Measurements from ENCODE around the gene FZD10. TPM values are rescaled to one million over a fixed set of nuclear protein-coding genes. Genes with fewer than 3 reads are reported as not detected.

Gene FZD10
- total RNA-seq, 3 donors from 2014 or later (not counting 1 experiment from before 2014, with no cell fraction given) = not detected

DNA sequence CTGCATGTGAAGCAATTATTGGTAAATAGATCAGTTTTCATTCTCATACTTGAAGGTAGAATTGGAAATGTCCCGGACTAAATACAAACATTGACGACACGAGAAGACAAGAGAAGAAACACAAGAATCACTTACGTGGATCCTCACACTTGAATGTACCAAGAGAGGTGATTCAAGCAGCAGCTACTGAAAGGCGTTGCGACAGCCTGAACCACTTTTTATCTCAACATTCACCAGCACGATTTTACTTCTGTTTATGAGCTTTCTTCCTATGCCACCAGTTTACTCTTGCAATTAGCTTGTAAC is 3.6 kb upstream of the FZD10 start:
- H3K4me3 ChIP-seq (ENCODE audit: low read length) = no peak overlapping the region
- no peak for TF ChIP-seq CTCF (IDR thresholded peaks at IDR 0.05)
- no peak overlapping the region for H3K27ac ChIP-seq (ENCODE audit: low read length)
- Mint-ChIP-seq H3K36me3 (no peaks in the 10 kb centered on the region), H3K27ac (no peak overlapping the region), H3K27me3 (ENCODE audit: low read depth in 2 of 2) (peaks cover 20 to 25% of the 10 kb centered on the region in 2 donors), H3K9me3 (no peaks in the 10 kb centered on the region), H3K4me1 (no peaks in the 10 kb centered on the region), H3K4me3 (no peak overlapping the region)
- peaks cover 4% of the 10 kb centered on the region for H3K4me1 ChIP-seq (ENCODE audit: control insufficient read depth, insufficient read depth, low read length)
- no peaks in the 10 kb centered on the region for H3K36me3 ChIP-seq (ENCODE audit: control insufficient read depth, insufficient read depth, low read length)
- WGBS (ENCODE audit: insufficient coverage) = 19% methylated on average over 7 of the region's 7 CpGs
- no peak for DNase-seq
- no peaks in the 10 kb centered on the region for H3K9me3 ChIP-seq (ENCODE audit: control insufficient read depth, insufficient read depth, low read length)
- intact Hi-C loops (cut with micrococcal nuclease) = no loop called here
- ATAC-seq = no peak
- peaks cover 21% of the 10 kb centered on the region for H3K27me3 ChIP-seq (ENCODE audit: control insufficient read depth, insufficient read depth, low read length)

DNA sequence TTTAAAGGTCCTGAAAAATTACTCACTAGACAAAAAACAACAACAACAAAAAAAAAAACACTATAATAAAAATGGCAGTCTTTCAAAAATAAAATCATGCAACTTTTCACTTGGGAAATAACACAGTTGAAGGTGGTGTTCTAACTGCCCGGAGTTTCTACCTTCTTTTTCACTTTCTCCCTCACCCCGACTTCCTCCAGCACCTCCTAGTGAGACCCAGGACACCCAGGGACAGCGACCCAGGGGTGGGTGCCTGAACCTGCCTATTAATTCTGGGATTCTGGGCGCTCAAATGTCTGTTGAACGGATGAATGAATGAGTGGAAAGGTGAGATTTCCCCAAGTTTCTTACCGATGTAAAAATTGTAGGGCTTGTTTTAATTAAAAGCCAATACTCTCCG is 2.0 kb upstream of the FZD10 start:
- 3% methylated on average over 7 of the region's 7 CpGs for whole genome bisulfite sequencing (ENCODE audit: insufficient coverage)
- H3K4me1 ChIP-seq (ENCODE audit: control insufficient read depth, insufficient read depth, low read length) = peaks cover 4% of the 10 kb centered on the region
- Mint-ChIP-seq H3K27ac (no peak overlapping the region), H3K4me1 (no peaks in the 10 kb centered on the region), H3K27me3 (ENCODE audit: low read depth in 2 of 2) (peaks cover 29 to 35% of the 10 kb centered on the region in 2 donors), H3K9me3 (no peaks in the 10 kb centered on the region), H3K4me3 (no peak overlapping the region), H3K36me3 (no peaks in the 10 kb centered on the region)
- intact Hi-C loops (cut with micrococcal nuclease) = no loop called here
- no peak for DNase-seq
- H3K27ac ChIP-seq (ENCODE audit: low read length) = no peak overlapping the region
- TF ChIP-seq CTCF (IDR thresholded peaks at IDR 0.05) = no peak
- no peaks in the 10 kb centered on the region for H3K9me3 ChIP-seq (ENCODE audit: control insufficient read depth, insufficient read depth, low read length)
- no peak for ATAC-seq
- H3K4me3 ChIP-seq (ENCODE audit: low read length) = no peak overlapping the region
- peaks cover 21% of the 10 kb centered on the region for H3K27me3 ChIP-seq (ENCODE audit: control insufficient read depth, insufficient read depth, low read length)
- no peaks in the 10 kb centered on the region for H3K36me3 ChIP-seq (ENCODE audit: control insufficient read depth, insufficient read depth, low read length)

DNA sequence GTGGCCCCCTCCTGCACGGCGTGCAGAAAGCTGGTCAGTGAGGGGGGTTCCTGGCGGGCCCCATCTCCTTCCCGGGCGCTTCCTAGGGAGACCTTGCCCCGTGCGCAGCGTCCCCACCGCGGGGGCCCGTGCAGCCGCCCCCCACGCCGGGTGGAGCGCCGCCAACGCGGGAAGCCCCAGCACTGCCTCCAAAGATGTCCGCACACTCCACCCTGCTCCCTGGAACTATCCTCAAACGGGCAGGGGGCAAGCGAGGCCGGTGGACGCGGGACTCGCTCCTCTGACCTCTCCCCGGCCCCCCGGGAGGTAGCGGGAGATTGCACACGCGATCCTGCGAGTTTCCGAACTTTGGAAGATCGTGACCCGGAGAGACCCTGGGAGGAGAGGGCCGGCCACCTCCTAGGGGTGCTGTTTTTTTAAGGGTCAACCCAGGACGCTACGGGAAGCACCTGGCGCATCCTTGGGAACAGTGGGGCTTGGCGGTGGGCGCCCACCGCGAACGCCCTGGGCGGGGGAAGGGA is 1.5 kb upstream of the FZD10 start:
- H3K4me1 Mint-ChIP-seq = no peaks in the 10 kb centered on the region
- no peak for DNase-seq
- TF ChIP-seq CTCF (IDR thresholded peaks at IDR 0.05) = no peak
- H3K27me3 Mint-ChIP-seq (ENCODE audit: low read depth in 2 of 2) = peaks cover 33 to 40% of the 10 kb centered on the region in 2 donors
- Histone ChIP-seq H3K9me3 (ENCODE audit: control insufficient read depth, insufficient read depth, low read length) (no peaks in the 10 kb centered on the region), H3K4me1 (ENCODE audit: control insufficient read depth, insufficient read depth, low read length) (peaks cover 4% of the 10 kb centered on the region), H3K27ac (ENCODE audit: low read length) (no peak overlapping the region), H3K4me3 (ENCODE audit: low read length) (no peak overlapping the region), H3K27me3 (ENCODE audit: control insufficient read depth, insufficient read depth, low read length) (peaks cover 24% of the 10 kb centered on the region), H3K36me3 (ENCODE audit: control insufficient read depth, insufficient read depth, low read length) (no peaks in the 10 kb centered on the region)
- no peak overlapping the region for H3K4me3 Mint-ChIP-seq
- no peaks in the 10 kb centered on the region for H3K9me3 Mint-ChIP-seq
- no peak overlapping the region for H3K27ac Mint-ChIP-seq
- WGBS (ENCODE audit: insufficient coverage) = 8% methylated on average over 44 of the region's 44 CpGs
- H3K36me3 Mint-ChIP-seq = no peaks in the 10 kb centered on the region
- intact Hi-C loops (cut with micrococcal nuclease) = no loop called here
- ATAC-seq = no peak
